IMR-90 (cell line): ENCODE measurements around the gene MACC1.

ENCODE experiments used
- CEBPB ChIP-seq: IDR thresholded peaks from 2 replicates; pipeline ENCODE4 v1.6.1; 2012; ENCODE audit warnings: low read depth, low read length, improper control_type of control experiment
- CHD1 ChIP-seq: IDR thresholded peaks from 2 replicates; pipeline ENCODE4 v1.6.1; 2012; ENCODE audit warnings: low read depth, low read length, improper control_type of control experiment
- FOS ChIP-seq: fragments of 150-350 bp; IDR thresholded peaks from 2 replicates; pipeline ENCODE4 v1.6.1; 2016; ENCODE audit warnings: low read depth, low read length
- POLR2A ChIP-seq: IDR thresholded peaks from 2 replicates; pipeline ENCODE4 v1.6.1; 2012; ENCODE audit warnings: mild to moderate bottlenecking, low read depth, low read length
- RCOR1 ChIP-seq: IDR thresholded peaks from 2 replicates; pipeline ENCODE4 v1.6.1; 2012; ENCODE audit warnings: mild to moderate bottlenecking, low read length, improper control_type of control experiment; ENCODE audit not compliant: insufficient replicate concordance
- SMC3 ChIP-seq: fragments of 150-350 bp; IDR thresholded peaks from 2 replicates; pipeline ENCODE4 v1.6.1; 2016; ENCODE audit warnings: low read depth, mild to moderate bottlenecking, antibody characterized with exemption, low read length, moderate library complexity
- TF ChIP-seq, protein P1 (sequence below): conservative IDR thresholded peaks from 2 replicates; pipeline ENCODE4 v1.5.1; 2012; ENCODE audit warnings: mild to moderate bottlenecking, low read depth, low read length, improper control_type of control experiment

DNA sequence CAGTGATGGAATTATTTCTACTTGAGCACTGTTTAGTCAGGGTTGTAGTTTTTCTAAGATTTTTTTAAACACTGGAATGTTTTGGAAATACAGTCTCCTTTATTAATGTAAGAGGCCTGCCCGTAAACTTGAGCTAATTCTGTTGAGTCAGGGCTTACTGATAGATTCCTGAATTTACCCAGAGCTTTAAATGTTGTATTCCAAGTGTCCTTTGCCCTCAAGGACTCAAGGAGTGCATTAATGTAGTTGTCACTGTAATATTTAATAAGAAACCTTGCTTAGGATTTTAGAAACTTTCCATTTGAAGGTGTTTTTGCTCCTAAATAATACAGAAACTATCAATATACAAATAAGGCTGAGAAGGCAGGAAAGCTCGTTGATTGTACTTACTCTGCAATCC is 89.2 kb downstream of the MACC1 start:
- TF ChIP-seq, protein P1, sequence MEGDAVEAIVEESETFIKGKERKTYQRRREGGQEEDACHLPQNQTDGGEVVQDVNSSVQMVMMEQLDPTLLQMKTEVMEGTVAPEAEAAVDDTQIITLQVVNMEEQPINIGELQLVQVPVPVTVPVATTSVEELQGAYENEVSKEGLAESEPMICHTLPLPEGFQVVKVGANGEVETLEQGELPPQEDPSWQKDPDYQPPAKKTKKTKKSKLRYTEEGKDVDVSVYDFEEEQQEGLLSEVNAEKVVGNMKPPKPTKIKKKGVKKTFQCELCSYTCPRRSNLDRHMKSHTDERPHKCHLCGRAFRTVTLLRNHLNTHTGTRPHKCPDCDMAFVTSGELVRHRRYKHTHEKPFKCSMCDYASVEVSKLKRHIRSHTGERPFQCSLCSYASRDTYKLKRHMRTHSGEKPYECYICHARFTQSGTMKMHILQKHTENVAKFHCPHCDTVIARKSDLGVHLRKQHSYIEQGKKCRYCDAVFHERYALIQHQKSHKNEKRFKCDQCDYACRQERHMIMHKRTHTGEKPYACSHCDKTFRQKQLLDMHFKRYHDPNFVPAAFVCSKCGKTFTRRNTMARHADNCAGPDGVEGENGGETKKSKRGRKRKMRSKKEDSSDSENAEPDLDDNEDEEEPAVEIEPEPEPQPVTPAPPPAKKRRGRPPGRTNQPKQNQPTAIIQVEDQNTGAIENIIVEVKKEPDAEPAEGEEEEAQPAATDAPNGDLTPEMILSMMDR, result no peak
- no peak for TF ChIP-seq FOS
- no peak for TF ChIP-seq POLR2A
- no peak for TF ChIP-seq CEBPB
- TF ChIP-seq CHD1, result no peak
- no peak for TF ChIP-seq SMC3
- TF ChIP-seq RCOR1, result no peak
